Esophagus squamous epithelium (tissue), 4 donors: ENCODE measurements around the gene ERCC5.

Experiments used
- POLR2A ChIP-seq, 4 donors: fragments of 450-650 bp; IDR thresholded peaks; one replicate each; pipeline ENCODE4 v1.6.1; 2017; ENCODE audit warnings: antibody characterized with exemption in 4 of 4, mild to moderate bottlenecking in 4 of 4, moderate library complexity in 3 of 4
- TF ChIP-seq, protein P1 (sequence below), 6 experiments: fragments of 450-650 bp in 4 of 6; fragments of 200-600 bp in 2 of 6; sonication (generic) in 2 of 6; IDR thresholded peaks; one replicate each; pipeline ENCODE4 v1.5.1; 2016 to 2019; ENCODE audit warnings: antibody characterized with exemption in 6 of 6, mild to moderate bottlenecking in 4 of 6, moderate library complexity in 4 of 6

DNA sequence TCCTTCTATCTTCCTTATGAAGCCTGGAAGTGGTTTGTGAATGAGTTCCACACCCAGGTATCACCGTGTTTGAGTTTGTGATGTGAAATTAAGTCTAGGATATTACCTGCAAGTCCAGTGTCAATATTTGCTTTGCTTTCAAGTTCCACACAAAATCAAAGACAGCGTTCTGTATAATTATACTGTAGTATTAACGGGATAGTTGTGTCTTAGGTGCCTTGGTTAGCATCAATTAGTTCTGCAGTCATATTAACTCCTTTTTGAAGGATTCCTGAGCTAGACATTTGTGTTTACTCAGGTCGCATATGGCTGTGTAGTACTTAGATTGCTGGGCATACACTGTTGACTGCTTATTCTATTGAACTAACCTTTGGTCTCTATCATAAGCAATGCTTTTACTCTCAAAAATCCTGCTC, 54.4 kb downstream of the ERCC5 start:
- TF ChIP-seq, protein P1, sequence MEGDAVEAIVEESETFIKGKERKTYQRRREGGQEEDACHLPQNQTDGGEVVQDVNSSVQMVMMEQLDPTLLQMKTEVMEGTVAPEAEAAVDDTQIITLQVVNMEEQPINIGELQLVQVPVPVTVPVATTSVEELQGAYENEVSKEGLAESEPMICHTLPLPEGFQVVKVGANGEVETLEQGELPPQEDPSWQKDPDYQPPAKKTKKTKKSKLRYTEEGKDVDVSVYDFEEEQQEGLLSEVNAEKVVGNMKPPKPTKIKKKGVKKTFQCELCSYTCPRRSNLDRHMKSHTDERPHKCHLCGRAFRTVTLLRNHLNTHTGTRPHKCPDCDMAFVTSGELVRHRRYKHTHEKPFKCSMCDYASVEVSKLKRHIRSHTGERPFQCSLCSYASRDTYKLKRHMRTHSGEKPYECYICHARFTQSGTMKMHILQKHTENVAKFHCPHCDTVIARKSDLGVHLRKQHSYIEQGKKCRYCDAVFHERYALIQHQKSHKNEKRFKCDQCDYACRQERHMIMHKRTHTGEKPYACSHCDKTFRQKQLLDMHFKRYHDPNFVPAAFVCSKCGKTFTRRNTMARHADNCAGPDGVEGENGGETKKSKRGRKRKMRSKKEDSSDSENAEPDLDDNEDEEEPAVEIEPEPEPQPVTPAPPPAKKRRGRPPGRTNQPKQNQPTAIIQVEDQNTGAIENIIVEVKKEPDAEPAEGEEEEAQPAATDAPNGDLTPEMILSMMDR (IDR thresholded peaks at IDR 0.05), result no peak
- no peak for TF ChIP-seq POLR2A (IDR thresholded peaks at IDR 0.05)
